Measurements from ENCODE around the gene FYN.

- TF ChIP-seq, protein P1, sequence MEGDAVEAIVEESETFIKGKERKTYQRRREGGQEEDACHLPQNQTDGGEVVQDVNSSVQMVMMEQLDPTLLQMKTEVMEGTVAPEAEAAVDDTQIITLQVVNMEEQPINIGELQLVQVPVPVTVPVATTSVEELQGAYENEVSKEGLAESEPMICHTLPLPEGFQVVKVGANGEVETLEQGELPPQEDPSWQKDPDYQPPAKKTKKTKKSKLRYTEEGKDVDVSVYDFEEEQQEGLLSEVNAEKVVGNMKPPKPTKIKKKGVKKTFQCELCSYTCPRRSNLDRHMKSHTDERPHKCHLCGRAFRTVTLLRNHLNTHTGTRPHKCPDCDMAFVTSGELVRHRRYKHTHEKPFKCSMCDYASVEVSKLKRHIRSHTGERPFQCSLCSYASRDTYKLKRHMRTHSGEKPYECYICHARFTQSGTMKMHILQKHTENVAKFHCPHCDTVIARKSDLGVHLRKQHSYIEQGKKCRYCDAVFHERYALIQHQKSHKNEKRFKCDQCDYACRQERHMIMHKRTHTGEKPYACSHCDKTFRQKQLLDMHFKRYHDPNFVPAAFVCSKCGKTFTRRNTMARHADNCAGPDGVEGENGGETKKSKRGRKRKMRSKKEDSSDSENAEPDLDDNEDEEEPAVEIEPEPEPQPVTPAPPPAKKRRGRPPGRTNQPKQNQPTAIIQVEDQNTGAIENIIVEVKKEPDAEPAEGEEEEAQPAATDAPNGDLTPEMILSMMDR (tag by site-specific recombination; IDR thresholded peaks at IDR 0.05), result no peak
- TF ChIP-seq HOXA7 (CRISPR knock-in tag; IDR thresholded peaks at IDR 0.05; ENCODE audit: borderline replicate concordance), result no peak
- no peak for TF ChIP-seq ZNF311 (tag by site-specific recombination; IDR thresholded peaks at IDR 0.05; ENCODE audit: borderline replicate concordance)
- no peak for TF ChIP-seq ZNF521 (tag by site-specific recombination; IDR thresholded peaks at IDR 0.05)
- TF ChIP-seq PRDM6 (tag by site-specific recombination; IDR thresholded peaks at IDR 0.05), result no peak
- no peak for TF ChIP-seq GLIS2 (tag by site-specific recombination; IDR thresholded peaks at IDR 0.05)
- no peak for TF ChIP-seq PRDM10 (tag by site-specific recombination; IDR thresholded peaks at IDR 0.05)
- TF ChIP-seq MYNN (tag by site-specific recombination; IDR thresholded peaks at IDR 0.05; ENCODE audit: borderline replicate concordance), result no peak
- TF ChIP-seq SP2 (tag by site-specific recombination; IDR thresholded peaks at IDR 0.05), result no peak
Measured at GRCh38 chr6:111914617-111915016, 41.4 kb upstream of the FYN start.

All from HEK293 (cell line).